Middle frontal gyrus (tissue), 1 donor: ENCODE measurements around the gene RTN3.
"Not testable (repeated sequence)": the region's sequence is repeated elsewhere in the genome, so short reads cannot be mapped to it uniquely, and the experiment has no call there.

ENCODE experiments used
- DNase-seq: peaks from one replicate; pipeline ENCODE4 v3.0.0-alpha.2; 2015; ENCODE audit warnings: low spot score; ENCODE audit errors: extremely low spot score

The RTN3 gene

GRCh38 chr11:63767565-63768236, 86.4 kb downstream of the RTN3 start:
- DNase-seq = no peak

GRCh38 chr11:63768237-63769041, 87.1 kb downstream of the RTN3 start, which contains the start of gene ZFTA:
TSS of gene ZFTA (minus strand) at chr11:63768775. CDS start at chr11:63768622, 153 bp downstream.
- no peak for DNase-seq

GRCh38 chr11:63769042-63769713, 87.9 kb downstream of the RTN3 start:
- no peak for DNase-seq

- no peak for DNase-seq
Observed at GRCh38 chr11:63769714-63770455, 88.6 kb downstream of the RTN3 start.

- no peak for DNase-seq
Observed at GRCh38 chr11:63770763-63771162, 89.5 kb downstream of the RTN3 start.

GRCh38 chr11:63771741-63772318, 90.5 kb downstream of the RTN3 start:
- not testable (repeated sequence) for DNase-seq

GRCh38 chr11:63775191-63775590, 93.9 kb downstream of the RTN3 start:
- no peak for DNase-seq

GRCh38 chr11:63779039-63779438, 97.7 kb downstream of the RTN3 start:
- no peak for DNase-seq

GRCh38 chr11:63782749-63783148, 101.4 kb downstream of the RTN3 start:
- no peak for DNase-seq

- DNase-seq = no peak
Observed at GRCh38 chr11:63783925-63784592, 102.8 kb downstream of the RTN3 start.

- no peak for DNase-seq
Observed at GRCh38 chr11:63785823-63786222, 104.5 kb downstream of the RTN3 start.

- no peak for DNase-seq
Observed at GRCh38 chr11:63791495-63792167, 110.3 kb downstream of the RTN3 start.

GRCh38 chr11:63793161-63793560, 111.9 kb downstream of the RTN3 start:
- no peak for DNase-seq

GRCh38 chr11:63795066-63795465, 113.8 kb downstream of the RTN3 start:
- no peak for DNase-seq

GRCh38 chr11:63800921-63801320, 119.6 kb downstream of the RTN3 start:
- no peak for DNase-seq

GRCh38 chr11:63802637-63803414, 121.5 kb downstream of the RTN3 start:
- no peak for DNase-seq

- no peak for DNase-seq
Observed at GRCh38 chr11:63804259-63804658, 123.0 kb downstream of the RTN3 start.

GRCh38 chr11:63805844-63806415, 124.6 kb downstream of the RTN3 start:
- DNase-seq = no peak
